ENCODE data around the gene GBA3. TPM values are rescaled to one million over a fixed set of nuclear protein-coding genes. Genes with fewer than 3 reads are reported as not detected.

GBA3 gene
- total and polyA plus RNA-seq, 2 donors (not counting 3 experiments of a cell fraction or from before 2014, with no cell fraction given), result not detected

DNA sequence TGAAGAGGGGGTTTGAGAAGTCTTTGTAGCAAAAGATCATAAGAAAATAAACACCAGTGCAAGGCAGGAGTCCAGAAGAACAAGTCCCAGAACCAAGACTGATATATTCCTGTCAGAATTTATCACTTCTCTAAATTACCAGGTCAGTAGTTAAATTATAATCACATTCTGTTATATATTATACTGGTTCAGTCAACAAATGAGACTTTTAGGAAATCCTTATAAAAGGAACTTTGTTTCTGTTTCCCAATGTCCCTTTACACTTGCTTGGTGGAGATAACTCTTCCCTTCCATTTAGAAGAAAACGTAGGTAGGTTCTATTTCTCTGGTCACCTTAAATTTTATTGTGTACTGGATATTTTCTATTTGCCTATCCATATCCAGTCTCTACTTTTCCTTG, 21.1 kb downstream of the GBA3 start:
- dilution Hi-C loops (cut with MboI; ENCODE audit: extremely low pct_ligation_motif_present, low sequenced_read_pairs) (no loop called here), intact Hi-C loops (cut with micrococcal nuclease) (no loop called here)
- no peaks in the 10 kb centered on the region for H3K36me3 ChIP-seq (ENCODE audit: control insufficient read depth in 2 of 2, extremely low read depth in 1 of 2, insufficient read depth in 2 of 2, low read length in 2 of 2)
- no peaks in the 10 kb centered on the region for H3K79me2 ChIP-seq (ENCODE audit: control insufficient read depth, insufficient read depth, low read length)
- CTCF ChIA-PET, result interaction anchor here (0.9 kb wide), 1 partner anchor 925 kb away, joined by 4 read pairs; no protein-coding TSS in a partner anchor
- H3K9ac ChIP-seq (replicated peaks; ENCODE audit: extremely low read depth, insufficient read depth, low read length), result no peak overlapping the region
- TF ChIP-seq, protein P1, sequence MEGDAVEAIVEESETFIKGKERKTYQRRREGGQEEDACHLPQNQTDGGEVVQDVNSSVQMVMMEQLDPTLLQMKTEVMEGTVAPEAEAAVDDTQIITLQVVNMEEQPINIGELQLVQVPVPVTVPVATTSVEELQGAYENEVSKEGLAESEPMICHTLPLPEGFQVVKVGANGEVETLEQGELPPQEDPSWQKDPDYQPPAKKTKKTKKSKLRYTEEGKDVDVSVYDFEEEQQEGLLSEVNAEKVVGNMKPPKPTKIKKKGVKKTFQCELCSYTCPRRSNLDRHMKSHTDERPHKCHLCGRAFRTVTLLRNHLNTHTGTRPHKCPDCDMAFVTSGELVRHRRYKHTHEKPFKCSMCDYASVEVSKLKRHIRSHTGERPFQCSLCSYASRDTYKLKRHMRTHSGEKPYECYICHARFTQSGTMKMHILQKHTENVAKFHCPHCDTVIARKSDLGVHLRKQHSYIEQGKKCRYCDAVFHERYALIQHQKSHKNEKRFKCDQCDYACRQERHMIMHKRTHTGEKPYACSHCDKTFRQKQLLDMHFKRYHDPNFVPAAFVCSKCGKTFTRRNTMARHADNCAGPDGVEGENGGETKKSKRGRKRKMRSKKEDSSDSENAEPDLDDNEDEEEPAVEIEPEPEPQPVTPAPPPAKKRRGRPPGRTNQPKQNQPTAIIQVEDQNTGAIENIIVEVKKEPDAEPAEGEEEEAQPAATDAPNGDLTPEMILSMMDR (IDR thresholded peaks at IDR 0.05; ENCODE audit: extremely low read depth in 1 of 2, insufficient read depth in 1 of 2, low read depth in 1 of 2, low read length in 2 of 2), result no peak
- TF ChIP-seq, protein P2, sequence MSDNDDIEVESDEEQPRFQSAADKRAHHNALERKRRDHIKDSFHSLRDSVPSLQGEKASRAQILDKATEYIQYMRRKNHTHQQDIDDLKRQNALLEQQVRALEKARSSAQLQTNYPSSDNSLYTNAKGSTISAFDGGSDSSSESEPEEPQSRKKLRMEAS (IDR thresholded peaks at IDR 0.05; ENCODE audit: insufficient read depth, insufficient read length), result no peak
- TF ChIP-seq JUN (IDR thresholded peaks at IDR 0.05; ENCODE audit: borderline replicate concordance, insufficient read depth, insufficient read length, low read depth), result no peak
- TF ChIP-seq GATA2 (IDR thresholded peaks at IDR 0.05; ENCODE audit: insufficient read depth, insufficient read length, low read depth, low read length), result no peak
- TF ChIP-seq EZH2 (IDR thresholded peaks at IDR 0.05; ENCODE audit: borderline replicate concordance, low read depth, low read length, severe bottlenecking), result no peak
- no peak for TF ChIP-seq FOS (IDR thresholded peaks at IDR 0.05; ENCODE audit: borderline replicate concordance, insufficient read depth, low read length)
- TF ChIP-seq MYC (IDR thresholded peaks at IDR 0.05; ENCODE audit: low read depth, low read length), result no peak
- no peak for TF ChIP-seq POLR2AphosphoS5 (IDR thresholded peaks at IDR 0.05; ENCODE audit: insufficient read depth, low read depth, low read length)
- no peak for TF ChIP-seq POLR2A (IDR thresholded peaks at IDR 0.05; ENCODE audit: low read depth, low read length)
- H3K4me1 ChIP-seq (ENCODE audit: control insufficient read depth, extremely low read depth, insufficient read depth, low read length), result no peaks in the 10 kb centered on the region
- no peak overlapping the region for H3K4me3 ChIP-seq (replicated peaks in 1 of 3; ENCODE audit: insufficient read depth in 1 of 3, low read depth in 1 of 3, low read length in 3 of 3)
- no TSS peak for BruUV-seq (replicated peaks)
- no peak for DNase-seq (ENCODE audit: low read depth, low spot score)
- no peaks in the 10 kb centered on the region for H3K9me3 ChIP-seq (replicated peaks; ENCODE audit: control insufficient read depth, insufficient read depth, low read length)
- H3K27me3 ChIP-seq (ENCODE audit: control insufficient read depth in 2 of 2, insufficient read depth in 2 of 2, low read length in 2 of 2), result no peaks in the 10 kb centered on the region
- H4K20me1 ChIP-seq (replicated peaks; ENCODE audit: control insufficient read depth, extremely low read depth, insufficient read depth, low read length), result no peaks in the 10 kb centered on the region
- no peak overlapping the region for H2AFZ ChIP-seq (ENCODE audit: low read depth, low read length)
- no peaks in the 10 kb centered on the region for H3K9me1 ChIP-seq (replicated peaks; ENCODE audit: control insufficient read depth, extremely low read depth, insufficient read depth, low read length)
- H3K27ac ChIP-seq (ENCODE audit: insufficient read depth, low read depth, low read length), result no peak overlapping the region
- POLR2A ChIA-PET, result no interaction called here
- no peak overlapping the region for H3K4me2 ChIP-seq (ENCODE audit: insufficient read depth, low read length)
- FAIRE-seq, result no peak

Data from endothelial cell of umbilical vein (primary cell).